HUDEP-2 (cell line): ENCODE results near the gene RGS10.
"Not testable (repeated sequence)": the region's sequence is repeated elsewhere in the genome, so short reads cannot be mapped to it uniquely, and the experiment has no call there.

Source experiments
- DNase-seq, 76 experiments: peaks; one replicate each; lab custom pipeline; 2025; ENCODE audit not compliant: unreplicated experiment in 76 of 76; lab: John Stamatoyannopoulos, UW

RGS10 gene, protein sequence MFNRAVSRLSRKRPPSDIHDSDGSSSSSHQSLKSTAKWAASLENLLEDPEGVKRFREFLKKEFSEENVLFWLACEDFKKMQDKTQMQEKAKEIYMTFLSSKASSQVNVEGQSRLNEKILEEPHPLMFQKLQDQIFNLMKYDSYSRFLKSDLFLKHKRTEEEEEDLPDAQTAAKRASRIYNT

DNA sequence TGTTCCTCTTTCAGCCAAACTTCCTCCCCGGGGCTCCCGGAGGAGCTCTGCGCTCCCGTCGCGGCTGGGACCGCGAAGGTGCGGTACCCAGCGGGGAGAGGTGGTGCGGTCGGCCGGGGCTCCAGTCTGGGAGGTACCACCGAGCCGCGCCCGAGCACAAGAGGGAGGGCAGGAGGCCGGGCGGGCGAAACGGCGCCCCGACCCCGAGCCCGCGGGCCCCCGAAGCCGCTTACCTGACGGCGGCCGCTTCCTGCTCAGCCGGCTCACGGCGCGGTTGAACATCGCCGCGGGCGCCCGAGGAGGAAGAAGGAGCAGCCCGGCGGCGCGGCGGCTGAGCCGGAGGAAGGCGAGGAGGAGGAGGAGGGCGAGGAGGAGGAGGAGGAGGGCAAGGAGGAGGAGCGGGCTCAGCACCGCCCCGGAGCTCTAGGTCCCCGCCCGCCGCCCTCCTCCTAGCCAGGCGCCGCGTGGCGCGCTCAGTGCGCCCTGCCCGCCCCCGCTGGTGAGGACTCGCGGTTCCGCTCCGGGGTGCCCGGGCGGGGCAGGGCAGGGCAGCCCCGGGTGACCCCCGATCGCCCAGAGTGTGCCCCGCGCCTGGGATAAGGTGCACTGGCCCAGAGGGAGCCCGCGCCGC, at the start of gene RGS10:
Gene RGS10 (minus strand): TSS at position 363 of the 631 bp plus-strand sequence. CDS start 81 bp downstream, at position 282.
- peak in 72 of 76 experiments; percentile 15 to 88 (median 74) for DNase-seq

DNA sequence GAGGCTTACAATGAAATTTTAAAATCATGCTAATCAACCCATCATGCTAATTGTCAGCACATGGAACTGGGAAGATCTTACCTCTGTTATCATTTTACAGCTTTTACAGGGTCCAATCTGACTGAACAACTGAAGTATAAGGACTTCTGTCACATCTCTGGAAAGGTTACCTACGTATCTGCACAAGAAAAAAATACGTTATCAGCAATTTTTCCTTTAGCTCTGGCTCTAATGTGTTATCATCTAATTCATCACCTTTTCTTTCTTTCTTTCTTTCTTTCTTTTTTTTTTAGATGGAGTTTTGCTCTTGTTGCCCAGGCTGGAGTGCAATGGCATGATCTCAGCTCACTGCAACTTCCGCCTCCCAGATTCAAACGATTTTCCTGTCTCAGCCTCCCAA, 45.6 kb upstream of the RGS10 start:
- DNase-seq, result no peak

DNA sequence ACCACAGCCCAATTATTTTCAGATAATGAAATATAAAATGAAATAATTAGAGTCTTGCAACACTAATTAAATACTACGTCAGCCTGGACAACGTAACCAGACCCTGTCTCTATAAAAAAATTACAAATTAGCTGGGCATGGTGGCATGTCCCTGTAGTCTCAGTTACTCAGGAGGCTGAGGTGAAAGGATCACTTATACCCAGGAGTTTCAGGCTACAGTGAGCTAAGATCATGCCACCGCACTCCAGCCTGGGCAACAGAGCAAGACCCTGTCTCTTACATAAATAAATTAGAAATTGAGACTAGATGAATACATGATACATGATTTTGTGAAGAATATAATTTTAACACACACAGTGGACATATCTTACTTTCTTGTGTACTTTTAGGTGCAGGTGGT, 35.8 kb upstream of the RGS10 start:
- DNase-seq, result no peak

DNA sequence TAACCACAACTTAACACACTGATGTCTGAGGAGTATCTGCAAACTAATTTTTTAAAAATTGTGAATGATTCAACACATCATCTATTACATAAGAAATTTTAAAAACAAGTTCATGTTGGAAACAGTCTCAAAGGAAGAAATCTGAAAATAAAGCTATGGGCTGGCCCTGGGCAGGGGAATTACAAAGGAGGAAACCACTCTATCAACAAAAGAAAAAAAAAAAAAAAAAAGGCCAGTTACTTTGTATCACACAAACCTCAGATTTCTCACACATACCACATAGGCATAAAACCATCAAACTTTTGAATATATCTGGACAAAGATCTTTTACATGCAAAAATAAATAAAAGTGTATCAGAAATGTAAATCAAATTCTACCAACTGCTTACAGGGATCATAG, 33.5 kb upstream of the RGS10 start:
- no peak for DNase-seq

DNA sequence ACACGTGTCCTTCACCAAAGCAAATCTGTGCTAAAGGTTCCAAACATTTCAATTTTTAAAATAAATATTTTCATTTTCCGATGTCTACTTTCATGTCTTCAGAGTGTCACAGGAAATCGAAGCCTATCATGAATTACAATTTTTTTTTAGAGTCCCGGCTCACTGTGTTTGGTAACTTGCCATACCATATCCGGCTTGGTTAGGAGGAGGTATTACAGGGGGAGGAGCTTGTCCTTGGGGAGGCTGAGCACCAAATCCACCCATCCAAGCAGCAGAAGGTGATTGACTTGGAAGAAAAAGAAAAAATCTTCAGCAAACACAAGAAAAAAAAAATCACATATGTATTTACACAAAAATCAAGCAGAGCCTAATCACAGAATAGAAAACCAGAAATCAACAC, 33.0 kb upstream of the RGS10 start:
- DNase-seq, result no peak

DNA sequence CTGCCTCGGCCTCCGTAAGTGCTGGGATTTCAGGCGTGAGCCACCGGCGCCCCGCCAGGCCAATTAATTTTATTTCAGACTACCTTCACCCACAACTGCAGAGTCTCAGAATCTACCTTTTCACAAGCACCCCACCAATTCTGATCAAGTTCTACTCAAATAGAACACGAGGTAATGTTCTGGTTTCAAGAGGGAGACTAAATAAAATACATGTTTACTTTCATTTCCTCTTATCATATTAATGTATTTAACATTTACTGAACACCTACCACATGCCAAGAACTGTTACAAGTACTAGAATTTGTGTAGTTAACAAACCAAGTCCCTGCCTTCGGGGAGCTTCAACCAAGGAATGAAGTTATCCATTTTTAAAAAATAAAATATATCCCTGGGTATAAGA, 25.5 kb upstream of the RGS10 start:
- no peak for DNase-seq

DNA sequence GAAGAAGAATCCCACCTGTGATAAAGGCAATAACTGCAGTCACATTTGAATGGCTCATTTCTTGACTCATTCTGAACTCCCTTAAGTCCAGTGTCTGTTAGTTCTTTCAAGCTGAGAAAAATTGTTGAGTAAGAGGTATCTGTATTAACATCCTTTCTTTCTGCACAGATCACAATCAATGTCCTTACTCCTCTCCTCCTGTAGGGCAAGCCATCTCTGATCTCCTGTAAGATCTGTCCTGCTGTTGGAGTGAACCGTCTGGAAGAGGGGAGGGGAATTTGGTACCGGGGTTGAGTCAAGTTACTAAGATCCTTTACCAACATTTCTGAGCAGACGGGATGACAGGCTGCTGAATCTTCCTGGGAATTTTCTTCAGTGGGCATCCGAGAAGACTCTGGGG, 19.6 kb upstream of the RGS10 start:
- no peak for DNase-seq

DNA sequence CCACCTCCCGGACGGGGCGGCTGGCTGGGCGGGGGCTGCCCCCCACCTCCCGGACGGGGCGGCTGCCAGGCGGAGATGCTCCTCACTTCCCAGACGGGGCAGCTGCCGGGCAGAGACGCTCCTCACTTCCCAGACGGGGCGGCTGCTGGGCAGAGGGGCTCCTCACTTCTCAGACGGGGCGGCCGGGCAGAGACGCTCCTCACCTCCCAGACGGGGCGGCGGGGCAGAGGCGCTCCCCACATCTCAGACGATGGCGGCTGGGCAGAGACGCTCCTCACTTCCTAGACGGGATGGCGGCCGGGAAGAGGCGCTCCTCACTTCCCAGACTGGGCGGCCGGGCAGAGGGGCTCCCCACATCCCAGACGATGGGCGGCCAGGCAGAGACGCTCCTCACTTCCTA, 17.0 kb upstream of the RGS10 start:
- not testable (repeated sequence) for DNase-seq

DNA sequence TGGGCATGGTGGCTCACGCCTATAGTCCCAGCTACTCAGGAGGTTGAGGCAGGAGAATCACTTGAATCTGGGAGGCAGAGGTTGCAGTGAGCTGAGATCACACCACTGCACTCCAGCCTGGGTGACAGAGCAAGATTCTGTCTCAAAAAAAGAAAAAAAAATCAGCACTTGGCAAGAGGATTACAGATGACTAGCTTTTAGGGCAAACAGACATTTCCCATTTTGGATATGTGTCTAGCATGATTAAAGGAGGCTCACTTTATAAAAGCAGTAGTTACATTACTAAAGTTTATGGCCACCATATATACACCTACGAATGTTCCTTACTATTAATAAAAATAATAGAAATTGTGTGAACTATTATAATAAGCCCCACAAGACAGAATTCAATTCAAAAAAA, 13.6 kb upstream of the RGS10 start:
- not testable (repeated sequence) for DNase-seq

DNA sequence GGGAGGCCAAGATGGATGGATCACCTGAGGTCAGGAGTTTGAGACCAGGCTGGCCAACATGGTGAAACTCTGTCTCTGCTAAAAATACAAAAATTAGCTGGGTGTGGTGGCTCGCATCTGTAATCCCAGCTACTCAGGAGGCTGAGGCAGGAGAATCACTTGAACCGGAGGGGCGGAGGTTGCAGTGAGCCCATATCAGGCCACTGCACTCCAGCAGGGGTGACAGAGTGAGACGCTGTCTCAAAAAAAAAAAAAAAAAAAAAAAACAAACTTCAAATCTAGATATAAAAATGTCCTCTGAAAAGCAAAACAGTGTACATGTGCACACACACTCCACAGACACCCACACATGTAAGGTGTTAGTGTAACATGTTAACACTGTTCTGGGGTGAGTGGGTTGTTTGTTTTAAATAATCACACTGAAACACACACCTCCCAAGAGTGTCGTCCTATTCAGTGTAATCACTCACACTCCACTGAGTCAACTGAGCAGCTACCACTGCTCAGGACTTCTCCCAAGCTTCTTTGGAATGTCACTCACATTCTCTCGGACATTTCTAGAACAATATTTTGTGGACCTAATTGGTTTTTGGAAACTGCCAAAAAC, 12.8 kb upstream of the RGS10 start:
- peak in 7 of 76 experiments; percentile 7 to 24 (median 9) for DNase-seq

DNA sequence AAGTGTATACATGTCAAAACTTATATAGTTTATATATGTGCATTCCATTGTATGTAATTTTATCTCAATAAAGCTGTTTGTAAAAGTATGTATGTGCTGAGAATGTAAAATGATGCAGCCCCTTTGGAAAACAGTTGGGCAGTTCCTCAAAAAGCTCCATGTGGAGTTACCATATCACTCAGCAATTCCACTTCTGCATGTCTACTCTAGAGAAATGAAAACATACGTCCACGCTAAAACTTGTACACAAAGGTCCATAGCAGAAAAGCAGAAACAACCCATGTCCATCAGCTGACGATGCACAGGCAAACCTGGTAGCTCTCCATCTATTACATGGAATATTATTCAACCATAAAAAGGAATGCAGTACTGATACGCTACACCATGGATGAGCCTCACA, 8.3 kb upstream of the RGS10 start:
- no peak for DNase-seq

DNA sequence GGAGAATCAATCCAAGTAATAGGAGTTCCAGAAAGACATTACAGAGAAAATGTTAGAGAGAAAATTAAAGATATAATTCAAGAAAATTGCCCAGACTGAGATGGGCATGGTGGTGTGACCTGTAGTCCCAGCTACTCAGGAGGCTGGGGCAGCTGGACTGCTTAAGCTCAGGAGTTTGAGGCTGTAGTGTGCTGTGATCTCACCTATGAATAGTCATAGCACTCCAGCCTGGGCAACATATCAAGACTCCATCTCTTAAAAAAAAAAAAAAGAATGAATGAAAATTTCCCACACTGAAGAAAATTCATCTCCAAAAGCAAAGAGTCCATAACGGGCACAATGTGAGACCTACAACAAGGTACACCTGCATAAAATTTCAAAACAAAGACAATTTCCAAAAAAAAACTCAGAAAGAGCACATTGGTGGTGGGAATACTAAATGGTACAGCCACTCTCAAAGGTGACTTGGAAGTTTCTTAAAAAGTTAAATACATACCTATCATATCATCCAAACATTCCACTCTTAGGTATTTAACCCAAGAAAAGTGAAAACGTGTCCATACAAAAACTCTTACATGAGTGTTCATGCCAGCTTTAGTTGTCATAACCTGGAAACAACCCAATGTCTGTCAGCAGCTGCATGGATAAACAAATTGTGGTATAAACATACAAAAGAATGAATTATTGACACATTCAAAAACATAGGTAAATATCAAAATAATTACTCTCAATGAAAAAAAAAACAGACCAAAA, 6.9 kb upstream of the RGS10 start:
- no peak for DNase-seq

DNA sequence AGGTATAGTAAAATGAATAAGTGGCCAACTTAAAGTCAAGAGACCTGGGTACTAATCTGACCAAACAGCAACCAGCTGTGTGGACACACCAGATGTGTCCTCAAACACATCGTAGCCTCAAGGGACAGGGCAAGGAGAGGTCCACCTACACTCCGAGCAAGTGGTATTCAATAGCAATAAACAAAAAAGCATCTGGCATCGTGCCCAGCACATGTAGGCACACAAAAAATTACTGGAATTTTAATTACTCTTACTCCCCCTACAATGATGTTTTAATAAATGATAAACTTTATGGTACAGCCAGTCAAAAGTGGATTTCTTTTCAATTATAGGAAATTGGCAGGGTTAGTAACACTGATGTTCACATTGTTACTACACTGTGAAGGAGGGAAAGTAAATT, 3.5 kb upstream of the RGS10 start:
- DNase-seq, result no peak

DNA sequence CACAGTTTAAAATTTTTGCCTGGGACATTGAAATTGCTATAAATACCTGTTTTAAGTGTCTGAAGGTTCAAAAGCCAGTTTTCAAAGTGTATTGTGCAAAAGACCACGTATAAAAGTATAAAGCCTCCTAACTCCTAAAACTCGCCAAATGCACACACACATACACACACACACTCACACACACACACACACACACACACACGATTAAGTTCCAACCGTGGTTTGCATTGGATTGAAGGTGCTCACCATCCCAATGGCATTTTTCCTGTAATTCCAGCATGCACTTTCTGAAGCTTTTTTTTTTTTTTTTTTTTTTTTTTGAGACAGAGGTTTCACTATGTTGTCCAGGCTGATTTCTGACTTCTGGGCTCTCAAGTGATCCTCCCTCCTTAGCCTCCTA, 2.8 kb upstream of the RGS10 start:
- DNase-seq, result no peak

DNA sequence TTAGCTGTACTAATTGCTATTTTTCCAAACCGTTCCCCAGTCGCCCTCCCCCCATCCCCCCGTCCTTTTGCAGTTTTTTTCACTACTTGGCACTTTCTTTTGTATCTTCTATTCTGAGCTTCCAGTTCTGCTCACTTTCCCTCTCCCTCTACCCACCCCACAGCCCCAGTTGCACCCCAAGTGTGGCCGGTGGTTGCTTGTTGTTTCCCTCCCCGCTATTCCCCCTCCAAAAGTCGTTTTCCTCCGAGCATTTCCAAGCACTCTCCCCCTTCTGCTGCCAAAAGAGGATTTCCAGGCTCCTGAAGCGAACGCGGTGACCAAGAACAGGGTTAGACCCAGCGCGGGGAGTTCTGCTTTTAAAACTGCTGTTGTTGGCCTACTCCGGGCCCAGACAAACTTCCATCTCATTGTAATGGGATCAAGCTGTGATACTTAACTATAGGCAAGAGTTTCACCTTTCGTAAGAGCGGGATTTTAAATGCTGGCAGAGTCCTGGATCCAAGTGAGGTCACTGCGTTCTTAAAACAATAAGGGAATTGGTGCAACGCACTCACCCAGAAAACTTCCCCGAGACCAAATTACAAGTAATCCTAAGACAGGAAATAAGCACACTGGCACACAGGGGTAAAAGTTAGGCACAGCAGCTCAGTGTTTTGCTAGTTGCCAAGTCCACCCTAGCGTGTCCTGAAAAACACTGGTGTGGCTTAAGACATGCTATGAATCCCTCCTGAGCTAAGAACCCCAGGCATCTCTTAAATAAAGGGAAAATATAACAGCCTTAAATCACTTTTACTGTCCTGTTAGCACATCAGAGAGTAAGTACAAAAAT, 1.5 kb upstream of the RGS10 start:
- DNase-seq, result no peak

DNA sequence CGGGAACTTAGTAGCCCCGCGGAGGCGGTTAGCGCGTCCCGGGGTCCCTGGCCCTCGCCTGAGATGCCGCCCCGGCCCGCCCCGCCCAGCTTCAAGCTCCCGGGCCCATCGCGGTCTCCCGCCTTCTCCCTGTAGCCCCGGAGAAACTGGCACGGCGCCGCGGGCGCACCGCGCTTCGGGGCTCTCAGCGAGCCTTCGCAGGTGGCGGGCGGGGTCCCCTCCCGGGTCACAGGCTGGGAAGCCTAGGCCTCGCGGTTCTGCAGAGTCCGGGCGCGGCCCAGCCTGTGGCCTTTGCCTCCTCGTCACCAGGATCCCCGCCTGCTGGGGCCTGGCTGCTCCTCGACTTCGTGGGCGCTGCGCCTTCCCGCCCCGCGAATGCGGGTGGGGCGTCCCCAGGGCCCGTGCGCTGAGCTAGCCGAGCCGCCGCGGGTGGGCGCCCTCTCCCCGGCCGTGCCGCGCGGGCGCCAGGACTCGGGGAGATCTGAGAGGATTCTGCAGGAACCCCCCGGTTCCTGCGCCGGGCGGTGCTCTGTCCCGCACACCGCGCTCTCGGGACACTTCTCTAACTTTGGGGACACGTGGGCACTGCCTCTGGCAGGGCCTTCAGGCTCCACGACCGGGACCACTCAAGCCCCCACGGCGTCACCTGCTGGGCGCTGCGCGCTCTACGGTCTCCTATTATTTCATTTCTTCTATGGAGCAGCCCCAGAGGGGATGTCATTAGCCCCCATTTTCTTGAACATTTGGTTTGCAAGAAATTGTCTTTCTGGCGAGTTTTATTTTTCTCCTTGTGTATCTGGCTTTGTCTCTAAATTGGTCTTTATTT, 682 bp upstream of the RGS10 start:
- peak in 65 of 76 experiments; percentile 12 to 88 (median 57) for DNase-seq

DNA sequence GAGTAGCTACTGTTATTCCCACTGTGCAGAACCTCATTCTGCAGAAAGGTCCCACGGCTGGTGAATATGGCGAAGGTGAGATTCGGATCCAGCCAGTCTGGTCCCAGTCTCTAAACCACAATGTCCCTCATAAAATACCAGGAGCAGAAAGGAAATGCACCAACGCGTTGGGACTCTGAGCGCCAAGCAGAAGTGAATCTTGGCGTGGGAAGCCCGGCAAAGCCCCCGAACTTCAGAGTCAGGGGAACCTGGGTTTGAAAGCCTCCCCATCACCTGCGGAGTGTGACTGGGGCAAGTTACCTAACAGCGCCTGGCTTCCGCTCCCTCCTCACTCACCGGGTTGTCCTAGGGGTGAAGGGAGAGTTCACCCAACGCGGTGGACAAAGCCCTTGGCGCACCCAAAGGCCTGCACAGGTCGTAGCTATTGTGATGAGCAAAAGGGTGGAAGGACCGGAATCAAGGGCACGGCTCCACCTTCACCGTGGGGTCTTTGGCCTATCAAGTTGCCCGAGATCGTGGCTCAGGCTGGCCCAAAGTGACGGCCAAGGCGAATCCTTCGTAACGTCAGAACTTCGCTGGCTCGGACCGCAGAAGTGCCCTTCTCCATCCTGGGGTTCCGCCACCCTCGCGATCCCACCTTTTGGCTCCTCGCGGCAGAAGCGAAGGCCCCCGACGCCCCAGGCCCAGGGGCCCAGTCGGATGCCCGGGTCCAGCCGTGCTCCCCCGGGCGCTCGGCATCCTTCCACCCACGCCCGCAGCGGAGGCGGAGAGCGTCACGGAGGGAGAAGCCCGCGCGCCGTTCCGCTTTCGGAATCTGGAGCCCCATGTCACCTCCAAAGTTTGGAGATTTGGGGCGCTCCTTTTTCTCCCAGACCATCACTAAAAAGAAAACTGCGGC, 811 bp downstream of the RGS10 start:
- peak in 1 of 76 experiments; percentile 37 for DNase-seq

DNA sequence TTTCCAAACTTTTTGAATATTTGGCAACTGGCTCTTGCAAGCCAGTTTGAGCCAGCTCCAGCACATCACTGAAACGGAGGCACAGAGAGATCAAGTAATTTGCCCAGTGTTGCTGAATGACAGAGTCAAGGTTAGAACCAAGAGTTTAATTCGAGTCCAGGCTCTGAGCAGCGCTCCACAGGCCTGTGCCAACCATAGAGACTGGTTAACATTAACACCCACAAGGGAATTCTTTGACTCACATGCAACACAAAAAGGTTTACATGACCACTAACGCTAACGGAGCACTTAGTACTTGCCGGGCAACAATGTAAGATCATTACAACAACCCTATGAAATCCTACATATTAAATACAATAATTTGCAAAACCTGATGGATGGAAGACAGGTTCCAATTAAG, 1.5 kb downstream of the RGS10 start:
- no peak for DNase-seq

DNA sequence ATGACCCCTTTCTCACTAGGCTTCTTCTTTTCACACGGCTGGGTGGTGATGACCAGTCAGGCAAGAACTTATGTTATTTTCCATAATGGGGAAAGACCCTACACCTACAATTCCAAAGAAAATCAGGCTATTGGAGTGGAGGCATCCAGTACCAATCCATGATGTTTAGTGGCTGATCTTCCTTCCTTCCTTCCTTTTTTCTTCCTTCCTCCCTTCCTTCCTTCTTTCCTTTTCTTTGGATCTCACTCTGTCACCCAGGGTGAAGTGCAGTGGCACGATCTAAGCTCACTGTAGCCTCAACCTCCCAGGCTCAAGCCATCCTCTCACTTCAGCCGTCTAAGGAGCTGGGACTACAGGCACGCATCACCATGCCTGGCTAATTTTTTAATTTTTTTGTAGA, 2.5 kb downstream of the RGS10 start:
- no peak for DNase-seq
